ENCODE results near the gene VAV3. TPM values are rescaled to one million over a fixed set of nuclear protein-coding genes. Genes with fewer than 3 reads are reported as not detected.

Gene VAV3
- total RNA-seq, 2 donors from 2014 or later, result 18.4 to 21.4 TPM

DNA sequence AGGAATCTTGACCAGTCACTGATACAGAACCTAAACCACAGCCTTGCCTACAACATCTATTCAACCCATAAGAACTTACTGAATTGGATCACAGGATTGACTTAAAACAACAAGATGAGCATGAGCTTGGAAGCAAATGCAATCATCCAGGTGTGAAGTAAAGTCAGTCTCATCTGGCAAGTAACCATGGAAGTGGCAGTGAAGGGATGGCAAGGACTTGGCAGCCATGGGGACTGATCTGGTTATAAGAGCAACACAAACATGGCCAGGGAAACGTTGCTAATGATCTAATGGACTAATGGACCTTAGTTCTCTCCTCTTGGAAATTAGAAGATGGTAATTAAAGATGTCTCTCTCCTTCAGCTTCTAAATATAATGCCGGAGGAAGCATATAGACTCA, 133.1 kb downstream of the VAV3 start:
- Histone ChIP-seq H3K9me3 (no peaks in the 10 kb centered on the region), H3K27me3 (no peaks in the 10 kb centered on the region), H3K36me3 (replicated peaks in 1 of 2; ENCODE audit: insufficient read depth in 1 of 2, low read depth in 2 of 2) (no peaks in the 10 kb centered on the region), H3K27ac (no peak overlapping the region), H3K4me3 (no peak overlapping the region), H3K4me1 (no peaks in the 10 kb centered on the region)
- 43 to 61% methylated on average over 2 of the region's 2 CpGs for WGBS, 2 donors
- ATAC-seq, result no peak
- DNase-seq, result no peak
- intact Hi-C loops (cut with DNase I), result no loop called here
- TF ChIP-seq, protein P1, sequence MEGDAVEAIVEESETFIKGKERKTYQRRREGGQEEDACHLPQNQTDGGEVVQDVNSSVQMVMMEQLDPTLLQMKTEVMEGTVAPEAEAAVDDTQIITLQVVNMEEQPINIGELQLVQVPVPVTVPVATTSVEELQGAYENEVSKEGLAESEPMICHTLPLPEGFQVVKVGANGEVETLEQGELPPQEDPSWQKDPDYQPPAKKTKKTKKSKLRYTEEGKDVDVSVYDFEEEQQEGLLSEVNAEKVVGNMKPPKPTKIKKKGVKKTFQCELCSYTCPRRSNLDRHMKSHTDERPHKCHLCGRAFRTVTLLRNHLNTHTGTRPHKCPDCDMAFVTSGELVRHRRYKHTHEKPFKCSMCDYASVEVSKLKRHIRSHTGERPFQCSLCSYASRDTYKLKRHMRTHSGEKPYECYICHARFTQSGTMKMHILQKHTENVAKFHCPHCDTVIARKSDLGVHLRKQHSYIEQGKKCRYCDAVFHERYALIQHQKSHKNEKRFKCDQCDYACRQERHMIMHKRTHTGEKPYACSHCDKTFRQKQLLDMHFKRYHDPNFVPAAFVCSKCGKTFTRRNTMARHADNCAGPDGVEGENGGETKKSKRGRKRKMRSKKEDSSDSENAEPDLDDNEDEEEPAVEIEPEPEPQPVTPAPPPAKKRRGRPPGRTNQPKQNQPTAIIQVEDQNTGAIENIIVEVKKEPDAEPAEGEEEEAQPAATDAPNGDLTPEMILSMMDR (IDR thresholded peaks at IDR 0.05), result no peak
- no peak for TF ChIP-seq POLR2A (IDR thresholded peaks at IDR 0.05)

DNA sequence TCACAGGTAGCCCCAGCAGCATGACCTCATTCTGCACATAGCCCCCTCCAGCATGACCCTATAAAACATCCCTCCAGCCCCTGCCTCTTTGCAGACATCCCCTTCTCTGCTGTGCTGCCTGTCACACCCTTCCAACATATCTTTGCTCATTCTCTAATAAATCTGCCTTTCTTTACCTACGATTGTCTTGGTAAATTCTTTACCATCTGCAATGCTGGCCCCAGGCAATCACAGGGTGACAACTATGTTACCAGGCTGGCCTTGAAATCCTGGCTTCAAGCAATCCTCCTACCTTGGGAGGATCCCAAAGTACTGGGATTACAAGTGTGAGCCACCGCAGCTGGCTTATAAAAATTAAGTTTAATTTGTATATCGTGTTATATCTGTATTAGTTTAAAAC, 134.5 kb downstream of the VAV3 start:
- no peaks in the 10 kb centered on the region for H3K27me3 ChIP-seq
- ATAC-seq (no peak), DNase-seq (no peak)
- no peak for TF ChIP-seq POLR2A (IDR thresholded peaks at IDR 0.05)
- TF ChIP-seq, protein P1 (IDR thresholded peaks at IDR 0.05), result no peak
- H3K9me3 ChIP-seq, result no peaks in the 10 kb centered on the region
- WGBS, 2 donors, result 66 to 79% methylated on average over 3 of the region's 3 CpGs
- no peak overlapping the region for H3K27ac ChIP-seq
- no peak overlapping the region for H3K4me3 ChIP-seq
- no peaks in the 10 kb centered on the region for H3K4me1 ChIP-seq
- H3K36me3 ChIP-seq (replicated peaks in 1 of 2; ENCODE audit: insufficient read depth in 1 of 2, low read depth in 2 of 2), result no peaks in the 10 kb centered on the region
- intact Hi-C loops (cut with DNase I), result no loop called here

DNA sequence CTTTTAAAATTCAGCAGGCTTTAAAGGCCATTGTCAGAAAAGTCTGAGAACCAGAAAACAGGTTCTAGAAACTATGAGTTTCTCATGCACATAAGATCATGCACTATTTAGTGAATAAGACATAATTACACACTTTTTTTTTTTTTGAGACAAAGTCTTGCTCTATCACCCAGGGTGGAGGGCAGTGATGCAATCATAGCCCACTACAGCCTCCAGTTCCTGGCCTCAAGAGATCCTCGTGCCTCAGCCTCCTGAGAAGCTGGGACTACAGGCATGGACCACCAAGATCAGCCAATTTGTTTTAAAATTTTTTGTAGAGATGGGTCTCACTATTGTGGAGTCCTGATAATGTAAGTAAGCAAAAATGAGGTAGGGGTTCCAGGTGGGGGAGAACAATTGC, 134.9 kb downstream of the VAV3 start:
- Histone ChIP-seq H3K27ac (no peak overlapping the region), H3K27me3 (no peaks in the 10 kb centered on the region), H3K4me3 (no peak overlapping the region), H3K9me3 (no peaks in the 10 kb centered on the region), H3K36me3 (replicated peaks in 1 of 2; ENCODE audit: insufficient read depth in 1 of 2, low read depth in 2 of 2) (no peaks in the 10 kb centered on the region), H3K4me1 (no peaks in the 10 kb centered on the region)
- WGBS, 2 donors, result 77 to 83% methylated on average over 1 of the region's 1 CpG
- no peak for DNase-seq
- ATAC-seq, result no peak
- TF ChIP-seq, protein P1 (IDR thresholded peaks at IDR 0.05), result no peak
- TF ChIP-seq POLR2A (IDR thresholded peaks at IDR 0.05), result no peak
- intact Hi-C loops (cut with DNase I), result no loop called here

DNA sequence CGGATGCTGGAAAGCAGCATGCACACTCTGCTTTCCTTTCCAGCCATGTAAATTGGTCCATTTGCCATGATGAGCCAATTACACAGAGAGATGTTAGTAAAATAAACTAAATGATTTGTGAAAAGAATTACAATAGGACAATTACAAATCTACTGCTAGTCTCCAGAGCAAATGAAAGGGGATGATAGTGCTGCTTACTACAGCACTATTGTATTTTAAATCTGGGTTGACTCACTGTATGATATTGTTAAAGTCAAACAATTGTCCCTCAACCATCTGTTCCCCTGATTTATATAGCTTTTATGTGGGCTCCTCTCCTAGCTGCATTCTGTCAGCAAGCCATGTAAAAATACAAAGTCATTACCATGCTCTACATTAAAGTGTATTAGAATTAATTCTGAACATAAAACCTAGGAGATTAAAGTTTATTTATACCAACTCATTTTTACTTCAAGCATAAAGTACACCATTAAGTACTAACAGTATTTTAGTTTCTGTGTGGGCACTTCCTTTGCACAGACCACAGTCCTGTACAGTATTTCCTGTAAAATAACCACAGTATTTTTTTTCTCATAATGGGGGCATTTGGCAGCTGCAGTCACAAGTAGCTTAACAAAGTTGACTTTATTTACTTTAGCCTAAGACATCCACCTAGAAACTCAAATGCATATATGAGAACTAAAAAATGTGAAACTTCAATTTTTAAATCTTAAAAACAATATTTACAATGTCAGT, 135.8 kb downstream of the VAV3 start:
- intact Hi-C loops (cut with DNase I), result no loop called here
- no peaks in the 10 kb centered on the region for H3K4me1 ChIP-seq
- no peak overlapping the region for H3K27ac ChIP-seq
- TF ChIP-seq, protein P1 (IDR thresholded peaks at IDR 0.05), result no peak
- no peak for TF ChIP-seq POLR2A (IDR thresholded peaks at IDR 0.05)
- WGBS, 2 donors, result 85 to 95% methylated on average over 1 of the region's 1 CpG
- H3K36me3 ChIP-seq (replicated peaks in 1 of 2; ENCODE audit: insufficient read depth in 1 of 2, low read depth in 2 of 2), result no peaks in the 10 kb centered on the region
- H3K9me3 ChIP-seq, result no peaks in the 10 kb centered on the region
- H3K27me3 ChIP-seq, result no peaks in the 10 kb centered on the region
- no peak for DNase-seq
- no peak for ATAC-seq
- H3K4me3 ChIP-seq, result no peak overlapping the region

DNA sequence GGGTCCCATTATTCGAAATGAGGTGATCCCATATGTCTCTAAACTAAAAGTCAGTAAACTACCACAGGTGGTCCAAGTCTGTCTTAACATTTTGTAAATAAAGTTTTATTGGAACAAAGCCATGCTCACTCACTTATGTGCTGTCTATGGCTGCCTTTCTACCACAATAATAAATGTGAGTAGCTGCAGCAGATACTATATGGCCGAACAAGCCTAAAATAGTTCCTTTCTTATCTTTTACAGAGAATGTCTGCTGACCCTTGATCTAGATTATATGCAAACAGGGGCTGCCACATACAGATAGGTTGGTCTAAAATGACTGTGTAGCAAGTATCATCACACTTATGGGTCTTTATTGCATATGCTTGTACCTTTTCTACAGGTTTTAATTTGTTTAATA, 140.0 kb downstream of the VAV3 start:
- intact Hi-C loops (cut with DNase I), result no loop called here
- 49 to 54% methylated on average over 2 of the region's 2 CpGs for WGBS, 2 donors
- DNase-seq, result no peak
- Histone ChIP-seq H3K9me3 (no peaks in the 10 kb centered on the region), H3K27ac (no peak overlapping the region), H3K36me3 (replicated peaks in 1 of 2; ENCODE audit: insufficient read depth in 1 of 2, low read depth in 2 of 2) (no peaks in the 10 kb centered on the region), H3K4me1 (no peaks in the 10 kb centered on the region), H3K4me3 (no peak overlapping the region), H3K27me3 (no peaks in the 10 kb centered on the region)
- TF ChIP-seq, protein P1 (IDR thresholded peaks at IDR 0.05), result no peak
- no peak for ATAC-seq

Measured in body of pancreas (tissue), 4 donors.